IMR-90 (cell line): ENCODE measurements around the gene EME2. TPM values are rescaled to one million over a fixed set of nuclear protein-coding genes. Genes with fewer than 3 reads are reported as not detected.
A peak's percentile ranks its signal among the peaks of the same experiment; 100 is the strongest.

Source experiments
- ATAC-seq: fragments of 200-7000 bp; cut with Tn5 transposase; 2 replicates; pipeline ENCODE4 v1.9.1; 2020; ENCODE audit warnings: low read depth, mild to moderate bottlenecking, moderate library complexity
- BruUV-seq: library from RNA; stranded (reverse); fragments of 400-500 nt; replicated peaks from 2 replicates; lab custom pipeline; 2021; lab: Mats Ljungman, UMichigan
- CTCF ChIA-PET: fragments of 300-600 bp; formaldehyde crosslinking; extraction: SDS; loops from one replicate; lab custom pipeline; 2021; ENCODE audit warnings: antibody characterized with exemption; lab: Yijun Ruan, JAX
- POLR2A ChIA-PET: fragments of 300-600 bp; sonication (Branson Sonifier 250); formaldehyde crosslinking; loops from one replicate; lab custom pipeline; 2022; ENCODE audit warnings: antibody characterized with exemption; ENCODE audit not compliant: unreplicated experiment; lab: Charles Lee
- DNase-seq: peaks from one replicate; pipeline ENCODE4 v3.0.0; 2013
- H2AFZ ChIP-seq: replicated peaks from 2 replicates; pipeline ENCODE3; 2013; ENCODE audit warnings: low read length, mild to moderate bottlenecking; ENCODE audit not compliant: poor library complexity
- H2AK5ac ChIP-seq: 2 replicates; pipeline ENCODE4 v1.6.1; 2013; ENCODE audit warnings: low read depth, low read length, inconsistent platforms
- H2AK9ac ChIP-seq: replicated peaks from 2 replicates; pipeline ENCODE3; 2013; ENCODE audit warnings: mild to moderate bottlenecking, low read depth, low read length, moderate library complexity; ENCODE audit not compliant: poor library complexity
- H2BK120ac ChIP-seq: 2 replicates; pipeline ENCODE4 v1.6.1; 2013; ENCODE audit warnings: low read depth, low read length, inconsistent platforms
- H2BK15ac ChIP-seq: 3 replicates; pipeline ENCODE4 v1.6.1; 2013; ENCODE audit warnings: low read depth, low read length, inconsistent platforms
- H2BK20ac ChIP-seq: 2 replicates; pipeline ENCODE4 v1.6.1; 2013; ENCODE audit warnings: low read depth, mild to moderate bottlenecking, inconsistent platforms, low read length, moderate library complexity
- H2BK5ac ChIP-seq: 2 replicates; pipeline ENCODE4 v1.6.1; 2013; ENCODE audit warnings: mild to moderate bottlenecking, low read depth, low read length, inconsistent platforms; ENCODE audit not compliant: poor library complexity, severe bottlenecking
- H3K14ac ChIP-seq: replicated peaks from 2 replicates; pipeline ENCODE4 v1.6.1; 2013; ENCODE audit warnings: low read depth, low read length, inconsistent platforms
- H3K18ac ChIP-seq: 2 replicates; pipeline ENCODE4 v1.6.1; 2013; ENCODE audit warnings: low read depth, low read length, control low read depth
- H3K23ac ChIP-seq: 2 replicates; pipeline ENCODE4 v1.6.1; 2013; ENCODE audit warnings: low read depth, low read length, inconsistent platforms
- H3K27ac ChIP-seq: 2 replicates; pipeline ENCODE4 v1.5.1; 2013; ENCODE audit warnings: mild to moderate bottlenecking, control low read depth, low read length; ENCODE audit not compliant: insufficient read depth
- H3K27me3 ChIP-seq: 2 replicates; pipeline ENCODE4 v1.6.1; 2013; ENCODE audit warnings: low read length; ENCODE audit not compliant: control insufficient read depth, insufficient read depth
- H3K36me3 ChIP-seq: 2 replicates; pipeline ENCODE4 v1.6.1; 2013; ENCODE audit warnings: low read length, mixed read lengths; ENCODE audit not compliant: control insufficient read depth, insufficient read depth
- H3K4ac ChIP-seq: 2 replicates; pipeline ENCODE4 v1.6.1; 2013; ENCODE audit warnings: low read depth, low read length, inconsistent platforms
- H3K4me1 ChIP-seq: 2 replicates; pipeline ENCODE4 v1.6.1; 2013; ENCODE audit warnings: low read length, mixed read lengths; ENCODE audit not compliant: control insufficient read depth, insufficient read depth
- H3K4me2 ChIP-seq: 2 replicates; pipeline ENCODE4 v1.6.1; 2013; ENCODE audit warnings: low read depth, mild to moderate bottlenecking, control low read depth, low read length, moderate library complexity
- H3K4me3 ChIP-seq: 2 replicates; pipeline ENCODE4 v1.5.1; 2013; ENCODE audit warnings: low read depth, mild to moderate bottlenecking, control low read depth, low read length, moderate library complexity; ENCODE audit not compliant: insufficient read depth
- H3K56ac ChIP-seq: 2 replicates; pipeline ENCODE4 v1.6.1; 2013; ENCODE audit warnings: low read length, inconsistent platforms; ENCODE audit not compliant: insufficient read depth; ENCODE audit errors: extremely low read depth
- H3K79me1 ChIP-seq, 2 experiments: 2 replicates each; pipeline ENCODE4 v1.6.1; 2013; ENCODE audit warnings: low read length in 2 of 2, inconsistent platforms in 1 of 2, low read depth in 1 of 2
- H3K9ac ChIP-seq: 2 replicates; pipeline ENCODE4 v1.6.1; 2013; ENCODE audit warnings: low read depth, low read length, control low read depth
- H3K9me1 ChIP-seq: 2 replicates; pipeline ENCODE4 v1.6.1; 2013; ENCODE audit warnings: low read length, inconsistent platforms; ENCODE audit not compliant: insufficient read depth
- H3K9me3 ChIP-seq: 2 replicates; pipeline ENCODE4 v1.6.1; 2013; ENCODE audit warnings: low read length; ENCODE audit not compliant: control insufficient read depth, insufficient read depth
- H4K20me1 ChIP-seq: 2 replicates; pipeline ENCODE4 v1.6.1; 2013; ENCODE audit warnings: low read length, inconsistent platforms; ENCODE audit not compliant: insufficient read depth
- H4K5ac ChIP-seq: 2 replicates; pipeline ENCODE4 v1.6.1; 2013; ENCODE audit warnings: mild to moderate bottlenecking, low read depth, low read length, control low read depth
- H4K8ac ChIP-seq, 2 experiments: 2 replicates each; pipeline ENCODE4 v1.6.1; 2013; ENCODE audit warnings: low read depth in 2 of 2, low read length in 2 of 2, control low read depth in 1 of 2, inconsistent platforms in 1 of 2
- H4K91ac ChIP-seq: 2 replicates; pipeline ENCODE4 v1.6.1; 2013; ENCODE audit warnings: low read depth, low read length, inconsistent platforms; ENCODE audit not compliant: insufficient read depth
- BHLHE40 ChIP-seq: fragments of 150-350 bp; IDR thresholded peaks from 2 replicates; pipeline ENCODE4 v1.6.1; 2016; ENCODE audit warnings: mild to moderate bottlenecking, low read depth, low read length
- CEBPB ChIP-seq: IDR thresholded peaks from 2 replicates; pipeline ENCODE4 v1.6.1; 2012; ENCODE audit warnings: low read depth, low read length, improper control_type of control experiment
- POLR2A ChIP-seq: IDR thresholded peaks from 2 replicates; pipeline ENCODE4 v1.6.1; 2012; ENCODE audit warnings: mild to moderate bottlenecking, low read depth, low read length
- USF2 ChIP-seq: fragments of 150-350 bp; IDR thresholded peaks from 2 replicates; pipeline ENCODE4 v1.6.1; 2017; ENCODE audit warnings: mild to moderate bottlenecking, antibody characterized with exemption, low read length, low read depth
- WGBS, 2 experiments: methylation state at CpG; one replicate each; pipeline versions ENCODE4 v1.1.5 to v1.1.7; 2013; ENCODE audit warnings: missing lambda C conversion rate in 2 of 2; ENCODE audit not compliant: insufficient read length in 1 of 2; ENCODE audit errors: extremely low coverage in 2 of 2; 5-methylcytosine and 5-hydroxymethylcytosine counted together
- dilution Hi-C: fragments of 300-500 bp; cut with HindIII; formaldehyde crosslinking; loops from one replicate; pipeline ENCODE4 v1.14.3; 2018; ENCODE audit warnings: low sequenced_read_pairs; ENCODE audit not compliant: unreplicated experiment
- in situ Hi-C: fragments of 300-500 bp; cut with MboI; formaldehyde crosslinking; loops from 3 replicates; pipeline ENCODE4 v1.14.3; 2019; ENCODE audit warnings: low sequenced_read_pairs, inconsistent platforms, mixed read lengths
- intact Hi-C: fragments of 100-400 bp; cut with micrococcal nuclease; formaldehyde crosslinking; loops from 2 replicates; pipeline ENCODE4 v1.10.0; 2022
- polyA plus RNA-seq, 3 experiments: library from polyadenylated mRNA; depleted of rRNA; stranded (reverse); fragments of >200 nt; gene quantifications; 2 replicates each; pipeline ENCODE4 v1.2.3, GENCODE V29; 2012; ENCODE audit warnings: low replicate concordance in 1 of 3
- total RNA-seq: library from RNA; depleted of rRNA; stranded (reverse); fragments of >200 nt; gene quantifications from 2 replicates; pipeline ENCODE4 v1.2.3, GENCODE V29; 2012

EME2 gene
- total and polyA plus RNA-seq, 2 of the 4 experiments (the other 2 are of a cell fraction), result 1.3 to 9.6 TPM

GRCh38 chr16:1769402-1770300 is 3.0 kb upstream of the EME2 start (continued):
- TF ChIP-seq BHLHE40 (no peak), POLR2A (no peak)

- Histone ChIP-seq H3K9ac (peak overlapping the region; percentile 72), H3K14ac (no peak overlapping the region), H4K91ac (no peak overlapping the region), H3K79me1 (peaks cover 12 to 49% of the 10 kb centered on the region in 2 experiments), H2BK20ac (no peak overlapping the region), H3K27me3 (no peaks in the 10 kb centered on the region), H3K27ac (peak overlapping the region; percentile 68; the same call in 1 of the 2 replicates), H3K9me1 (0 out of 2 replicates have a peak, but pooled peaks cover 3% of the 10 kb centered on the region), H3K4me3 (peak overlapping the region; percentile 93), H3K9me3 (no peaks in the 10 kb centered on the region), H3K18ac (no peak overlapping the region), H4K5ac (no peak overlapping the region), H3K36me3 (peaks cover 40% of the 10 kb centered on the region), H2AK5ac (no peak overlapping the region), H2BK120ac (no peak overlapping the region), H3K23ac (no peak overlapping the region), H3K4me1 (peaks cover 13% of the 10 kb centered on the region), H2AK9ac (peak overlapping the region; percentile 13), H3K4me2 (peak overlapping the region; percentile 85), H4K20me1 (peaks cover 28% of the 10 kb centered on the region), H3K56ac (no peak overlapping the region), H4K8ac (peak overlapping the region in 1 of 2 experiments; percentile 50; a peak in 2 of 4 replicates), H2BK15ac (no peak overlapping the region), H2AFZ (peak overlapping the region; percentile 64), H2BK5ac (no peak overlapping the region), H3K4ac (no peak overlapping the region; the same call in 1 of the 2 replicates)
- in situ Hi-C loops (no loop called here), intact Hi-C loops (no loop called here), dilution Hi-C loops (no loop called here)
- WGBS, 2 experiments, result 31% methylated on average over 54 of the region's 81 CpGs; no CpG with 5 or more reads in 1 of the 2 experiments
- POLR2A ChIA-PET, result no interaction called here
- ATAC-seq (peak; percentile 5), DNase-seq (peak; percentile 47)
- 0 out of 2 replicates have a peak, but pooled peaks have one; percentile 6 for TF ChIP-seq BHLHE40
- no peak for TF ChIP-seq CEBPB
- no peak for TF ChIP-seq POLR2A
- no peak for TF ChIP-seq USF2
- CTCF ChIA-PET, result no interaction called here
- BruUV-seq, result TSS peak; percentile 81
These were observed 2.1 kb upstream of the EME2 start for GRCh38 chr16:1770328-1771187.
